Ishikawa (cell line): ENCODE results near the gene MYRFL.

Source experiments
- CEBPB ChIP-seq: IDR thresholded peaks from 2 replicates; pipeline ENCODE4 v1.6.1; 2012
- CREB1 ChIP-seq: IDR thresholded peaks from 2 replicates; pipeline ENCODE4 v1.6.1; 2012; ENCODE audit warnings: low read depth
- EGR1 ChIP-seq: IDR thresholded peaks from 2 replicates; pipeline ENCODE4 v1.6.1; 2012
- EP300 ChIP-seq: IDR thresholded peaks from 2 replicates; pipeline ENCODE4 v1.6.1; 2012; ENCODE audit warnings: borderline replicate concordance
- FOXM1 ChIP-seq: IDR thresholded peaks from 2 replicates; pipeline ENCODE4 v1.6.1; 2012; ENCODE audit warnings: low read depth, borderline replicate concordance
- NFIC ChIP-seq: IDR thresholded peaks from 2 replicates; pipeline ENCODE4 v1.6.1; 2012
- RAD21 ChIP-seq: IDR thresholded peaks from 2 replicates; pipeline ENCODE4 v1.6.1; 2012; ENCODE audit warnings: low read depth
- TAF1 ChIP-seq: IDR thresholded peaks from 2 replicates; pipeline ENCODE4 v1.6.1; 2012; ENCODE audit warnings: low read depth, mild to moderate bottlenecking
- YY1 ChIP-seq: IDR thresholded peaks from 2 replicates; pipeline ENCODE4 v1.6.1; 2012; ENCODE audit warnings: low read depth
- ZBTB7A ChIP-seq: IDR thresholded peaks from 2 replicates; pipeline ENCODE4 v1.6.1; 2012; ENCODE audit warnings: low read depth
- TF ChIP-seq, protein P1 (sequence below): IDR thresholded peaks from 2 replicates; pipeline ENCODE4 v1.6.1; 2012
- TF ChIP-seq, protein P2 (sequence below): IDR thresholded peaks from 2 replicates; pipeline ENCODE4 v1.6.1; 2012; ENCODE audit warnings: low read depth, mild to moderate bottlenecking

GRCh38 chr12:69885658-69886057, 60.6 kb downstream of the MYRFL start:
- no peak for TF ChIP-seq RAD21
- no peak for TF ChIP-seq EP300
- no peak for TF ChIP-seq NFIC
- TF ChIP-seq YY1, result no peak
- no peak for TF ChIP-seq EGR1
- TF ChIP-seq, protein P1, sequence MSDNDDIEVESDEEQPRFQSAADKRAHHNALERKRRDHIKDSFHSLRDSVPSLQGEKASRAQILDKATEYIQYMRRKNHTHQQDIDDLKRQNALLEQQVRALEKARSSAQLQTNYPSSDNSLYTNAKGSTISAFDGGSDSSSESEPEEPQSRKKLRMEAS, result no peak
- TF ChIP-seq TAF1, result no peak
- TF ChIP-seq CEBPB, result no peak
- TF ChIP-seq FOXM1, result no peak
- no peak for TF ChIP-seq CREB1
- TF ChIP-seq ZBTB7A, result no peak
- TF ChIP-seq, protein P2, sequence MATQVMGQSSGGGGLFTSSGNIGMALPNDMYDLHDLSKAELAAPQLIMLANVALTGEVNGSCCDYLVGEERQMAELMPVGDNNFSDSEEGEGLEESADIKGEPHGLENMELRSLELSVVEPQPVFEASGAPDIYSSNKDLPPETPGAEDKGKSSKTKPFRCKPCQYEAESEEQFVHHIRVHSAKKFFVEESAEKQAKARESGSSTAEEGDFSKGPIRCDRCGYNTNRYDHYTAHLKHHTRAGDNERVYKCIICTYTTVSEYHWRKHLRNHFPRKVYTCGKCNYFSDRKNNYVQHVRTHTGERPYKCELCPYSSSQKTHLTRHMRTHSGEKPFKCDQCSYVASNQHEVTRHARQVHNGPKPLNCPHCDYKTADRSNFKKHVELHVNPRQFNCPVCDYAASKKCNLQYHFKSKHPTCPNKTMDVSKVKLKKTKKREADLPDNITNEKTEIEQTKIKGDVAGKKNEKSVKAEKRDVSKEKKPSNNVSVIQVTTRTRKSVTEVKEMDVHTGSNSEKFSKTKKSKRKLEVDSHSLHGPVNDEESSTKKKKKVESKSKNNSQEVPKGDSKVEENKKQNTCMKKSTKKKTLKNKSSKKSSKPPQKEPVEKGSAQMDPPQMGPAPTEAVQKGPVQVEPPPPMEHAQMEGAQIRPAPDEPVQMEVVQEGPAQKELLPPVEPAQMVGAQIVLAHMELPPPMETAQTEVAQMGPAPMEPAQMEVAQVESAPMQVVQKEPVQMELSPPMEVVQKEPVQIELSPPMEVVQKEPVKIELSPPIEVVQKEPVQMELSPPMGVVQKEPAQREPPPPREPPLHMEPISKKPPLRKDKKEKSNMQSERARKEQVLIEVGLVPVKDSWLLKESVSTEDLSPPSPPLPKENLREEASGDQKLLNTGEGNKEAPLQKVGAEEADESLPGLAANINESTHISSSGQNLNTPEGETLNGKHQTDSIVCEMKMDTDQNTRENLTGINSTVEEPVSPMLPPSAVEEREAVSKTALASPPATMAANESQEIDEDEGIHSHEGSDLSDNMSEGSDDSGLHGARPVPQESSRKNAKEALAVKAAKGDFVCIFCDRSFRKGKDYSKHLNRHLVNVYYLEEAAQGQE, result no peak
